ENCODE measurements around the gene RNF220.

RNF220 gene

GRCh38 chr1:44524655-44525500 is 119.8 kb downstream of the RNF220 start:
- no peak for FAIRE-seq

GRCh38 chr1:44526295-44527073 is 121.4 kb downstream of the RNF220 start:
- FAIRE-seq = no peak

GRCh38 chr1:44531785-44532566 is 126.9 kb downstream of the RNF220 start:
- FAIRE-seq = no peak

GRCh38 chr1:44532567-44532944 is 127.5 kb downstream of the RNF220 start:
- FAIRE-seq = no peak

GRCh38 chr1:44534771-44535170 is 129.7 kb downstream of the RNF220 start:
- FAIRE-seq = no peak

- no peak for FAIRE-seq
Measured at GRCh38 chr1:44536357-44537209, 131.5 kb downstream of the RNF220 start.

GRCh38 chr1:44537538-44537937 is 132.5 kb downstream of the RNF220 start:
- FAIRE-seq = no peak

- FAIRE-seq = no peak
Measured at GRCh38 chr1:44537956-44538355, 132.9 kb downstream of the RNF220 start.

- FAIRE-seq = no peak
Measured at GRCh38 chr1:44539991-44540730, 135.1 kb downstream of the RNF220 start.

GRCh38 chr1:44542420-44543063 is 137.5 kb downstream of the RNF220 start:
- no peak for FAIRE-seq

GRCh38 chr1:44543064-44543744 is 138.1 kb downstream of the RNF220 start:
- no peak for FAIRE-seq

- no peak for FAIRE-seq
Measured at GRCh38 chr1:44543786-44544185, 138.7 kb downstream of the RNF220 start.

- FAIRE-seq = no peak
Measured at GRCh38 chr1:44544960-44545359, 139.9 kb downstream of the RNF220 start.

- FAIRE-seq = no peak
Measured at GRCh38 chr1:44545961-44546360, 140.9 kb downstream of the RNF220 start.

GRCh38 chr1:44546403-44547053 is 141.5 kb downstream of the RNF220 start:
- FAIRE-seq = no peak

- FAIRE-seq = no peak
Measured at GRCh38 chr1:44547361-44547760, 142.3 kb downstream of the RNF220 start.

- no peak for FAIRE-seq
Measured at GRCh38 chr1:44547837-44548236, 142.8 kb downstream of the RNF220 start.

- no peak for FAIRE-seq
Measured at GRCh38 chr1:44549510-44549909, 144.5 kb downstream of the RNF220 start.

- no peak for FAIRE-seq
Measured at GRCh38 chr1:44553127-44553758, 148.2 kb downstream of the RNF220 start.

All from islet of Langerhans (tissue), 1 donor.